ENCODE results near the gene CR1. TPM values are rescaled to one million over a fixed set of nuclear protein-coding genes. Genes with fewer than 3 reads are reported as not detected.
"Not testable (repeated sequence)": the region's sequence is repeated elsewhere in the genome, so short reads cannot be mapped to it uniquely, and the experiment has no call there.

Gene CR1
- total RNA-seq, 3 donors from 2014 or later = 0.84 to 7.2 (median 3.8) TPM

DNA sequence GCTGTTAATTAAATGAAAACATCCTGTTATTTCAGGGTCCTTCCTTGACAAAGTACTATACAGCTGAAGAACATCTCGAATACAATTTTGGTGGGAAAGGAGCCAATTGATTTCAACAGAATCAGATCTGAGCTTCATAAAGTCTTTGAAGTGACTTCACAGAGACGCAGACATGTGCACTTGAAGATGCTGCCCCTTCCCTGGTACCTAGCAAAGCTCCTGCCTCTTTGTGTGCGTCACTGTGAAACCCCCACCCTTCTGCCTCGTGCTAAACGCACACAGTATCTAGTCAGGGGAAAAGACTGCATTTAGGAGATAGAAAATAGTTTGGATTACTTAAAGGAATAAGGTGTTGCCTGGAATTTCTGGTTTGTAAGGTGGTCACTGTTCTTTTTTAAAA lies 143.4 kb downstream of the CR1 start:
- intact Hi-C loops (cut with DNase I, micrococcal nuclease); H3K9me3 ChIP-seq; DNase-seq; H3K36me3 ChIP-seq (ENCODE audit: low read depth); ATAC-seq; H3K4me3 ChIP-seq; H3K4me1 ChIP-seq (ENCODE audit: low read depth): not testable (repeated sequence)

DNA sequence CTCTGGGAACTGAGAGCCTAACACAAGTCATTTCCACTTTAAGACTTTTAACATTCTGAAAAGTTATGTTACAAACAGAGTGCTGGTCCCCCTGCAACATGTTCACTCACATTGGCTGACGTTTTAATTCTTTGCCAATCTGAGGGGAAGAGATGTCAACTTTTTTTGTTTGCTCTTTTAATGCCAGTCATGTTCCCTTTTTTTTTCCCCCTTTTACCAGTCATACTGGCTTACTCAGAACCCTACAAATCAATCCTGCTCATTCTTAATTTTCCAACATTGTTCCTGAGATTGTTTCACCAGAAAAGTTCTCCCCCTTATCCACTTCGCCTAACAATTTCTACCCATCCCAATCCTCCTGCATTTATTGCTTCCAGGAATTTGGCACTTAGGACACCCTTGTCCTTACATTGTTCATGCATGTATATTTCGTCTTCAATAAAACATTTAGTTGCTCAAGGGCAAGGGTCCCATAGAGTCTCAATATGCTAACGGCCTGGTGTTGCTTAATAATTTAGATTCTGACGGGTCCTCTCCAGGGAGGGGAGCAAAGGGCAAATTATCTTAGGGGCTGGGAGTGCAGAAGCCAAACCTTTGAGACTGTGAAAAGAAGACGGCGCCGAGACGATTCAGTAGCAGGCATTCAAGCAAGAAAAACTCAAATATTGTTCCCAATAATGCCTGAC lies 148.4 kb downstream of the CR1 start:
- DNase-seq (no peak), ATAC-seq (no peak)
- H3K4me1 ChIP-seq (ENCODE audit: low read depth) = peaks cover 4% of the 10 kb centered on the region
- no peaks in the 10 kb centered on the region for H3K9me3 ChIP-seq
- TF ChIP-seq, protein P1, sequence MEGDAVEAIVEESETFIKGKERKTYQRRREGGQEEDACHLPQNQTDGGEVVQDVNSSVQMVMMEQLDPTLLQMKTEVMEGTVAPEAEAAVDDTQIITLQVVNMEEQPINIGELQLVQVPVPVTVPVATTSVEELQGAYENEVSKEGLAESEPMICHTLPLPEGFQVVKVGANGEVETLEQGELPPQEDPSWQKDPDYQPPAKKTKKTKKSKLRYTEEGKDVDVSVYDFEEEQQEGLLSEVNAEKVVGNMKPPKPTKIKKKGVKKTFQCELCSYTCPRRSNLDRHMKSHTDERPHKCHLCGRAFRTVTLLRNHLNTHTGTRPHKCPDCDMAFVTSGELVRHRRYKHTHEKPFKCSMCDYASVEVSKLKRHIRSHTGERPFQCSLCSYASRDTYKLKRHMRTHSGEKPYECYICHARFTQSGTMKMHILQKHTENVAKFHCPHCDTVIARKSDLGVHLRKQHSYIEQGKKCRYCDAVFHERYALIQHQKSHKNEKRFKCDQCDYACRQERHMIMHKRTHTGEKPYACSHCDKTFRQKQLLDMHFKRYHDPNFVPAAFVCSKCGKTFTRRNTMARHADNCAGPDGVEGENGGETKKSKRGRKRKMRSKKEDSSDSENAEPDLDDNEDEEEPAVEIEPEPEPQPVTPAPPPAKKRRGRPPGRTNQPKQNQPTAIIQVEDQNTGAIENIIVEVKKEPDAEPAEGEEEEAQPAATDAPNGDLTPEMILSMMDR (IDR thresholded peaks at IDR 0.05) = no peak
- no peaks in the 10 kb centered on the region for H3K36me3 ChIP-seq (ENCODE audit: low read depth)
- no peak overlapping the region for H3K4me3 ChIP-seq
- intact Hi-C loops (cut with DNase I, micrococcal nuclease) = no loop called here

DNA sequence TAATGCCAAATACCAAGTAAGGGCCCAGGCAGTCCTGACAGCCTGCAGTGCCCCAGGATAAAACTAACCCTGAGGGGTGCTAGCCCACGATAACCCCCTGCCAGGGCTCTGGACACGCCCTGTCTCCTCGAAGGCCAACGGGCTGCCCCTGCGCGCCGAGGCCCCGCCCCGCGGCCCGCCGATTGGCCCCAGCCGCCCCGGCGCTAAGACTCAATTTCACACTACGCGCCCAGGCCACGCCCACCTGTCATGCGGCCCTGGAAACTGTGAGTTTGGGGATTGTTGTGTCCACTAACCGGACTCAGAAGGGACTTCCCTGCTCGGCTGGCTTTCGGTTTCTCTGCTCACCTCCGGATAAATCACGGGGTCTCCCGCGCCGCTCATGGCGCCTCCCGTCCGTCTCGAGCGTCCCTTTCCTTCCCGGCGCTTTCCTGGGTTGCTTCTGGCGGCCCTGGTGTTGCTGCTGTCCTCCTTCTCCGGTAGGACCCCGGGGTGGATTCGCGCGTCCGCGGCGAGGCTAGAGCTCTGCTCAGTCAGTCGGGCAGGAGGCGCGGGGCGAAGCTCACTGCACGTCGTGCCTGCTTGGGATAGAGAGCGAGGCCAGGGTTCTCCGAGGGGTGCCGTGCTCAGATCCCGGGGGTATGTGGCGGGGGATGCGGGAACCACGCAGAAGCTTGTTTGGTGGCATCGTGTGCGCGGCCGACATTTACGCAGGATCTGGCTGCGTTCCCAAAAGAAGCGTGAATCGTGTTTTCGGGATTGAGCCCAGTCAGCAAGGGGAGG lies 149.1 kb downstream of the CR1 start, which contains the start of gene CR1L:
Gene CR1L (plus strand): TSS at position 282 of the 783 bp plus-strand sequence. CDS start 101 bp downstream, at position 383.
- intact Hi-C loops (cut with DNase I, micrococcal nuclease) = no loop called here
- DNase-seq = peak; percentile 73 to 81 (median 79)
- Histone ChIP-seq H3K4me3 (no peak within 1 kb of the TSS), H3K36me3 (ENCODE audit: low read depth) (no peaks in the 10 kb centered on the region), H3K4me1 (ENCODE audit: low read depth) (peaks cover 4% of the 10 kb centered on the region), H3K9me3 (no peaks in the 10 kb centered on the region)
- TF ChIP-seq, protein P1 (IDR thresholded peaks at IDR 0.05) = no peak
- peak; percentile 96 for ATAC-seq

DNA sequence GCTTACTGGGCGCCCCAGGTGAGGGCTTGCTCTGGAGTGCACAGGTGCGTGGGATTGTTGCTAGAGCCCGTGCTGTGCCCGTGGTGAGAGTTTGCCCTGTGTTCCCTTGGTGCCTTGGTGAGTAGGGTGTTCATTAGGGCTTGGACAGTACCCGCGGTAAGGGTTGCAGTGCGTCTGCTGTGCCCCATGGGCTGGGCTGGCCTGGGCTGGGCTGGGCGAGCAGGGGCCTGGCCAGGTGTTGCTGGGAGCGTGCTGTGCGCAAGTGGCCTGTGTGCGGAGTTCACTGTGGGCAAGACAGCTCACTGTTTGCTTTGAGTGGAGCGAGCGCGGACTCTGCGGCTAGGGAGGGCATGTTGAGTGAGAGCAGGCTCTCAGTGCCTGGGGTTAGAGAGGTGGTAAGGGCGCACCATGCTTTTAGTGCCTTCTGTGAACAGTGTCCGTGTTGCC lies 149.7 kb downstream of the CR1 start:
- H3K4me3 ChIP-seq = no peak overlapping the region
- ATAC-seq = peak; percentile 21

DNA sequence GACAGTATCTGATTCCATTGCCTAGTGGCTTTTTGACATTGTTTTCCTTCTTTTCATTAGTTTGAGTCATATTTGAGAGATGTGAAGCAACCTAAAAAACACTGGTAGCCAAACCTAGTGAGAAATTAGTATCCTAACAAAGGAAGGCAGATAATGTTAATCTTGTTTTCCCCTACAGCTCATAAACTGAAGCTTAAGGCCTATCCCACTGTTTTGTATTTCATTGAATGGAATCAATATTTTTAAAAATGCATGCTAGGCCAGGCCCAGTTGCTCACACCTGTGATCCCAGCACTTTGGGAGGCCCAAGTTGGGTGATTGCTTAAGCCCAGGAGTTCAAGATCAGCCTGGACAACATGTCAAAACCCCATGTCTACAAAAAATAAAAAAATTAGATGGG lies 150.2 kb downstream of the CR1 start:
- Histone ChIP-seq H3K4me1 (ENCODE audit: low read depth) (peaks cover 4% of the 10 kb centered on the region), H3K36me3 (ENCODE audit: low read depth) (no peaks in the 10 kb centered on the region), H3K9me3 (no peaks in the 10 kb centered on the region), H3K4me3 (no peak overlapping the region)
- no peak for ATAC-seq
- intact Hi-C loops (cut with DNase I, micrococcal nuclease) = no loop called here
- TF ChIP-seq, protein P1 (IDR thresholded peaks at IDR 0.05) = no peak
- no peak for DNase-seq

More for the DNA sequence above, 149.7 kb downstream of the CR1 start:
- DNase-seq = no peak
- TF ChIP-seq, protein P1 (IDR thresholded peaks at IDR 0.05) = no peak
- Histone ChIP-seq H3K9me3 (no peaks in the 10 kb centered on the region), H3K4me1 (ENCODE audit: low read depth) (peaks cover 4% of the 10 kb centered on the region), H3K36me3 (ENCODE audit: low read depth) (no peaks in the 10 kb centered on the region)
- intact Hi-C loops (cut with DNase I, micrococcal nuclease) = no loop called here

Data from mucosa of descending colon (tissue), 3 donors.